ENCODE measurements around the gene IMPDH1. TPM values are rescaled to one million over a fixed set of nuclear protein-coding genes. Genes with fewer than 3 reads are reported as not detected.

IMPDH1 gene
- total RNA-seq, 4 donors from 2014 or later: 30.2 to 53.7 (median 41.6) TPM

- WGBS, 2 donors: 90 to 92% methylated on average over 3 to 4 of the region's 5 CpGs
- no peak overlapping the region for H3K27ac ChIP-seq
- peaks cover 12 to 20% (median 16%) of the 10 kb centered on the region in 3 donors for H3K4me1 ChIP-seq
- no peak for TF ChIP-seq CTCF (IDR thresholded peaks at IDR 0.05)
- no peak for TF ChIP-seq POLR2A (IDR thresholded peaks at IDR 0.05)
- DNase-seq: no peak
- no peaks in the 10 kb centered on the region for H3K9me3 ChIP-seq
- no peaks in the 10 kb centered on the region for H3K27me3 ChIP-seq
- intact Hi-C loops (cut with DNase I): no loop called here
- H3K4me3 ChIP-seq: no peak overlapping the region
- peaks cover 22 to 73% (median 24%) of the 10 kb centered on the region in 3 donors for H3K36me3 ChIP-seq
These were observed 9.2 kb downstream of the IMPDH1 start for GRCh38 chr7:128400566-128400965.

- Histone ChIP-seq H3K4me3 (no peak overlapping the region), H3K9me3 (no peaks in the 10 kb centered on the region), H3K4me1 (peaks cover 10 to 14% (median 11%) of the 10 kb centered on the region in 3 donors), H3K27ac (no peak overlapping the region), H3K36me3 (peaks cover 25 to 79% (median 29%) of the 10 kb centered on the region in 3 donors), H3K27me3 (no peaks in the 10 kb centered on the region)
- whole genome bisulfite sequencing, 2 donors: 89 to 98% methylated on average over 3 to 5 of the region's 7 CpGs
- DNase-seq: no peak
- intact Hi-C loops (cut with DNase I): loop anchor here (2.0 kb wide), 1 partner anchor 25 kb away; no protein-coding TSS in a partner anchor
- TF ChIP-seq CTCF (IDR thresholded peaks at IDR 0.05): no peak
- TF ChIP-seq POLR2A (IDR thresholded peaks at IDR 0.05): no peak
These were observed 9.8 kb downstream of the IMPDH1 start for GRCh38 chr7:128399991-128400390.

- WGBS, 2 donors: 60% methylated on average over 1 of the region's 6 CpGs; no CpG with 5 or more reads in 1 of the 2 donors
- TF ChIP-seq POLR2A (IDR thresholded peaks at IDR 0.05) (no peak), CTCF (IDR thresholded peaks at IDR 0.05) (no peak)
- no peak for DNase-seq
- Histone ChIP-seq H3K36me3 (peaks cover 36 to 90% (median 40%) of the 10 kb centered on the region in 3 donors), H3K4me1 (peaks cover 0 to 2% (median 0%) of the 10 kb centered on the region in 3 donors), H3K27me3 (no peaks in the 10 kb centered on the region), H3K9me3 (no peaks in the 10 kb centered on the region), H3K4me3 (no peak overlapping the region), H3K27ac (no peak overlapping the region)
- intact Hi-C loops (cut with DNase I): loop anchor here (2.0 kb wide), 1 partner anchor 26 kb away; no protein-coding TSS in a partner anchor
These were observed 11.0 kb downstream of the IMPDH1 start for GRCh38 chr7:128398841-128399135.

- 78 to 80% methylated on average over 9 to 15 of the region's 16 CpGs for WGBS, 2 donors
- H3K4me1 ChIP-seq: no peaks in the 10 kb centered on the region
- intact Hi-C loops (cut with DNase I): loop anchor here (2.0 kb wide), 1 partner anchor 27 kb away; no protein-coding TSS in a partner anchor
- TF ChIP-seq CTCF (IDR thresholded peaks at IDR 0.05) (peak; percentile 86 to 94 (median 90)), POLR2A (IDR thresholded peaks at IDR 0.05) (no peak)
- no peak for DNase-seq
- H3K36me3 ChIP-seq: peaks cover 42 to 92% (median 42%) of the 10 kb centered on the region in 3 donors
- H3K27ac ChIP-seq: no peak overlapping the region
- H3K4me3 ChIP-seq: no peak overlapping the region
- no peaks in the 10 kb centered on the region for H3K27me3 ChIP-seq
- H3K9me3 ChIP-seq: no peaks in the 10 kb centered on the region
These were observed 11.6 kb downstream of the IMPDH1 start for GRCh38 chr7:128398016-128398840.

- intact Hi-C loops (cut with DNase I): no loop called here
- H3K9me3 ChIP-seq: no peaks in the 10 kb centered on the region
- no peak for TF ChIP-seq CTCF (IDR thresholded peaks at IDR 0.05)
- TF ChIP-seq POLR2A (IDR thresholded peaks at IDR 0.05): no peak
- H3K36me3 ChIP-seq: peaks cover 42 to 100% (median 49%) of the 10 kb centered on the region in 3 donors
- 90 to 100% methylated on average over 1 to 4 of the region's 11 CpGs for WGBS, 2 donors
- DNase-seq: no peak
- no peaks in the 10 kb centered on the region for H3K27me3 ChIP-seq
- no peak overlapping the region for H3K4me3 ChIP-seq
- H3K4me1 ChIP-seq: no peaks in the 10 kb centered on the region
- no peak overlapping the region for H3K27ac ChIP-seq
These were observed 13.4 kb downstream of the IMPDH1 start for GRCh38 chr7:128396357-128396756.
